LNCAP (cell line): ENCODE data around the gene STMN1.

ENCODE experiments used
- TF ChIP-seq, protein P1 (sequence below): fragments of 450-650 bp; IDR thresholded peaks from 2 replicates; pipeline ENCODE4 v1.5.1; 2017; ENCODE audit warnings: mild to moderate bottlenecking

The STMN1 gene

GRCh38 chr1:25944986-25945385 is 38.8 kb upstream of the STMN1 start:
- TF ChIP-seq, protein P1, sequence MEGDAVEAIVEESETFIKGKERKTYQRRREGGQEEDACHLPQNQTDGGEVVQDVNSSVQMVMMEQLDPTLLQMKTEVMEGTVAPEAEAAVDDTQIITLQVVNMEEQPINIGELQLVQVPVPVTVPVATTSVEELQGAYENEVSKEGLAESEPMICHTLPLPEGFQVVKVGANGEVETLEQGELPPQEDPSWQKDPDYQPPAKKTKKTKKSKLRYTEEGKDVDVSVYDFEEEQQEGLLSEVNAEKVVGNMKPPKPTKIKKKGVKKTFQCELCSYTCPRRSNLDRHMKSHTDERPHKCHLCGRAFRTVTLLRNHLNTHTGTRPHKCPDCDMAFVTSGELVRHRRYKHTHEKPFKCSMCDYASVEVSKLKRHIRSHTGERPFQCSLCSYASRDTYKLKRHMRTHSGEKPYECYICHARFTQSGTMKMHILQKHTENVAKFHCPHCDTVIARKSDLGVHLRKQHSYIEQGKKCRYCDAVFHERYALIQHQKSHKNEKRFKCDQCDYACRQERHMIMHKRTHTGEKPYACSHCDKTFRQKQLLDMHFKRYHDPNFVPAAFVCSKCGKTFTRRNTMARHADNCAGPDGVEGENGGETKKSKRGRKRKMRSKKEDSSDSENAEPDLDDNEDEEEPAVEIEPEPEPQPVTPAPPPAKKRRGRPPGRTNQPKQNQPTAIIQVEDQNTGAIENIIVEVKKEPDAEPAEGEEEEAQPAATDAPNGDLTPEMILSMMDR = no peak

- TF ChIP-seq, protein P1 = no peak
Measured at GRCh38 chr1:25936947-25937346, 30.7 kb upstream of the STMN1 start.

DNA sequence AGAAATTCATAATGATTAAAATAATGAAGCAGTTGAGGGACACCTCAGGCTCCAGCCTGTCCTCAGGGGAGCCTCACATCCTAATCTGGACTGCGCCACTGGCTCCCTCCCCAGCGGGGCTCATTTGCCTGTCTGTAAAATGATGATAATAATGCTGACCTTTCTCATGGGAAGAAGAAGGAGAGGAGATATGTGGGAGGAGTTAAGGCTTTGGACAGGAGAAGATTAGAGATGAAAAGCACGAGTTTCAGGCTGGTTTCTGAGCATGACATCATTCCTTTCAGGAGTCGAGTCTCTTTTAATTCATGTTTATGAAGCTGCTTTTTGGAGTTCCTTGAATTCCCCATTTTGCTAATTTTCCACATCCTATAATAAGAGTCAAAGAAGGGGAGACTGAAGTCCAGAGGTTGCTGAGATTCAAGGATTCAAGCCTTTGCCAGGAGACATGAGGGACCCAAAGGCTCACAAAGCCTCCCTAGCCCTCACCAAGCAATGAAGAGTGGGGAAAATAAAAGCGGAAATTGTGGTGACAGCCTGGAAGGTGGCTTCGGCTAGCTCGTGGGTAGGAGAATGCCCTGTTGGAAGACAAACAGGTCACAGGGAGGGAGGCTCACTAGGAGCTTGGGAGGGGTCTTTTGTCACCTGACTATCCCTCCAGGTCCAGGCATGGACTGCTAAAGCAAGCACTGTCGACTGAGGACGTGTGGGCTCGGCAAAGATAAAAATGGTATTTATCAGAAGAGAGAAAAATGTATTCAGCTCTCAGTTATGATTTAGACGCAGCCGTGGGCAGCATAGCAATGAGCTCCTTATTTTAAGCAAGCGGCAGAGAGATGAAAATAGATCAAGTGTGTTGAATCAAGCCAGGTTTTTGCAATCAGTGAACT is 27.5 kb upstream of the STMN1 start:
- TF ChIP-seq, protein P1 = no peak

GRCh38 chr1:25932321-25932720 is 26.1 kb upstream of the STMN1 start:
- TF ChIP-seq, protein P1 = no peak

DNA sequence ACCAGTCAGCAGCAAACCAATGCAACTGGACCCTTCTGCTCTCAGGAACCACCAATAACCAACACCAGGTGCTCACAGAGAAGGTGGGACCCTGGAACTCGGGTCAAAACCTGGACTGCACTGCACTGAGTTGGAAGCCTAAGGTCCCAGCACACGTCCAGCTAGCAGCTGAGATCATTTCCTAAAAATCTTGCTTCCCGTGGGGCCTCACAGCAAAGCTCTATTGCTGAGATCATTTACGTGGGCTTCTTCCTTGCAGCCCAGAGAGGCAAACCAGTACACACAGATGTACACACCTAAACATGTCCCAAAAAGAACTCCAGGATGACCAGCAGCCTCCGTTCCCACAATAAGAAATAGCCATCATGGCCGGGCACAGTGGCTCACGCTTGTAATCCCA is 22.8 kb upstream of the STMN1 start:
- TF ChIP-seq, protein P1 = no peak

- TF ChIP-seq, protein P1 = no peak
Measured at GRCh38 chr1:25927521-25928265, 21.5 kb upstream of the STMN1 start.

DNA sequence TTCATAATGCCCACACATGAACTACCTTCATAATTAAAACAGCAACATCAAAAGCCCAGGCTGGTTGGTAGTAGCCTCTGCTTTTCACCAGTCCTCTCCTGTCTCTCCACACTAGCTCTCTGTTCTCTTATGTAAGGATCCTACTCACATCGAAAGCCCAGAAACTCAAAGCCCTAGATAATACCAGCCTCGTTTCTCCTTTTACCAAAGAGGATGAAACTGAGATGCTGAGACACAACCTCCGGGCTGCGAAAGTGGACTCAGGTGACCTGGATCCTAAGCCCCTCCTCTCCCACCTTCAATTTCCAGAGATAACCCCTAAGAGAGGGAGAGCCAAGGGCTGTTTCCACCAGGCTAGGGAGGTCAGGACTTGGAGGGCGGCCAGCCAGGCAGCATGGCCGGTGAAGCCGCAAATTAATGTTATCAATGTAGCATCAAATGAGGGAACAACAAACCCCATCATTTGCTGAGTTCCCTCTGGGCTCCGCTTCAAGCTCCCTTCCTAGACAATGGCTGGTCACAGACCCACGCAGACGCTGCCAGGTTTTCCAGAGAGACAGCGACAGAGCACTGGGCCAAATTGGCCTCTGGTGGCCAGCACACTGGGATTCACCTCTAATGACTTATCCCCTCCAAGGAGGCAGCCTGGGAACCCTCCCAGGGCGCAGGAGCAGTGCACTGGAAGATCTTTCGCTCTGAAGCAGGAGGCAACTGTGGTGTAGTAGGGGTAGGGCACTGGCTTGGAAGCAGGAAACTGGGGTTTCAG is 20.7 kb upstream of the STMN1 start:
- TF ChIP-seq, protein P1 = no peak
